HG03139 (cell line): Measurements from ENCODE around the gene LRRTM3.

ENCODE experiments used
- ATAC-seq: cut with Tn5 transposase; IDR thresholded peaks from one replicate; pipeline ENCODE4 v1.9.1; 2021; ENCODE audit not compliant: unreplicated experiment

Gene LRRTM3

GRCh38 chr10:66931949-66932343, 6.1 kb downstream of the LRRTM3 start:
- no peak for ATAC-seq

DNA sequence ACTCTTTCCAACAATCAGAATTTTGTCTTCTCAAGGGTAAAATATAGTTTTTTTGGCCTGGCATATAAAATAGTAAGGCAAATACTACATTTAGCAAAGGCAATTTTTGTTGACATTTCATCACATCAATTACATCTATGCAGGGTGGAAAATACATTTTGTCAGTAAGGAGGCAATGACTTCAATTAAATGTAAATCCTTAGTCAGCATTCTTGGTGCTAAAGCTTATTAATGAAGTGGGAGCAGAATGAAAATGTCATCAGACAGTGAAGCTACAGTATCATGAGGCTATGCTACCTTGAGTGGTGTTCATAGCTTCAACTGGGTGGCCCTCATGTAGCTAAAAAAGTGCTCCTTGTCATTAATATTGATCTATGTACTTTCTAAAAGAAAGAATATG, 8.9 kb downstream of the LRRTM3 start:
- ATAC-seq = no peak

DNA sequence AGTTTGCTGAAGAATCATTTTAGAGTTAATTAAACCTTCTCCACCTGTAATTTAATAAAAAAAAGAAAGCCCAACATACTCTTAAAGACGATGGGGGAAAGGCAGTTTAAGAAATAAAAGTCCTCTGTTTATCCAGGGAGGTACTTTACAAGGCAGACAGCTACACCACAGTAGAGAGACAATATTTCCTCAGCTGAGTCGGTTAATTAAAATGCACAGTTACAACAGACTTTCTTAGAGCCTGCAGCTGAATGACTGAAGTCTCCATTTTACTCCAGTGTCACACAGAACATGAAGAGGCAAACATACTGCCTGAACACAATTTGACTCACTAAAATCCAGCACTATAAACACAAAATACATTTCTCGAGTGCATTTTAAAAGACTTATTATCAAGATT, 15.1 kb downstream of the LRRTM3 start:
- ATAC-seq = no peak

- ATAC-seq = no peak
Measured at GRCh38 chr10:66941491-66941890, 15.7 kb downstream of the LRRTM3 start.

GRCh38 chr10:66942407-66942806, 16.6 kb downstream of the LRRTM3 start:
- no peak for ATAC-seq

- no peak for ATAC-seq
Measured at GRCh38 chr10:66943590-66943989, 17.8 kb downstream of the LRRTM3 start.

- no peak for ATAC-seq
Measured at GRCh38 chr10:66951896-66952295, 26.1 kb downstream of the LRRTM3 start.

- ATAC-seq = no peak
Measured at GRCh38 chr10:66958466-66958865, 32.6 kb downstream of the LRRTM3 start.

GRCh38 chr10:66964946-66965345, 39.1 kb downstream of the LRRTM3 start:
- ATAC-seq = no peak

DNA sequence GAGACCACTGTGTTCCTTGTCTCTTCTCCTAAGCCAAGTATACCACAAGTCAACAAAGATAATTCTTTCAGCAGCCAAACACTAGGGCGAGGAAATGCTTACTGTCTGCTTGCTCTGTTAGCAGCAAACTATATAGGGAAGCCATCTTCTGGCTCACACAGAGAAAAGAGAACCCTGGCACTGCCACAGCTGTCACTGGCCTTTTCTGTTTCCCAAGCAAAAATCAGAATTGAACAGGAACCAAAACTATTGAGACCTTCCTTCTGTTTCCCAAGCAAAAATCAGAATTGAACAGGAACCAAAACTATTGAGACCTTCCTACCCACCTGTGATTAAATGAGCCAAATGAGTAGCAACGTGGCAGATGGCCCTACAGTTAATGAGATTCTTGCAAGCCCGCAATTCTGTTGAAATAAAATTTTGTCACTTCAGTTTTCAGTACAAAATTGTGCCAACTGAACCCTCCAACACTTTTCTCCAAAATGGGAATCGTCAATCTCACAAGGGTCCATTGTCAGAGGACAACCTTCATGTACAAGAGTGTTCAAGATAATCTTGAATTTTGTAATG, 54.5 kb downstream of the LRRTM3 start:
- no peak for ATAC-seq

- ATAC-seq = no peak
Measured at GRCh38 chr10:66981361-66982052, 55.7 kb downstream of the LRRTM3 start.

- no peak for ATAC-seq
Measured at GRCh38 chr10:66982053-66982420, 56.2 kb downstream of the LRRTM3 start.

DNA sequence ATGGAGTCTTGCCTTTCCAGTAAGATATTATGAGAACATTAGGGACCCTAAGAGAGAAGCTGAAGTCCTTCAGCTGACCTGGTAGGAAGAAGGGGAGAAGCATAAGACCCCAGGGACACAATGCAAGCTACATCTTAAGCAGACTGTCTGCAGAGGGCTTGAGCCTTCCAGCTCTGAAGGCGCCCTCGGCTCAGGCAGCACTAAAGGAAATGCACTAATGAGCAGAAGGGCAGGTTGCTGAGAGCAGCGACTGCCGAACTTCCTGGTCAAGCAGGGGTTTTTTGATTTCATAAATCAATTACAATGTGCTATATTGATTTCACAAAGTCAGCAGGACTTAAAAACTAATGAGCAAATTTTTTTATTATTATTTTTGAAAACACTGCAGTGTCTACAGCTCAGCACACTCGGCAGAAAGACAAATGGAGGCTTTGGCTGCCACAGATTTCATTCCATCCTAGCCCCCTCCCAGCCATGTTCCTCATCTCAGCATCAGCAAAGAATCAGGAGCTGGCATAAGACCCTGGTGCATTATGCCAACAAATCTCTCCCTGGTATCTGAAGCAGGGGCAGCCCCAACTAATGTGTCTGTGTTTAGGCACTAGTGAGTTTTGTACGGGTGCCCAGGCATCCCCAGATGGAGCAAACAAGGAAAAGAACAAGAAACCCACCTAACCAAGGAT, 57.1 kb downstream of the LRRTM3 start:
- no peak for ATAC-seq

DNA sequence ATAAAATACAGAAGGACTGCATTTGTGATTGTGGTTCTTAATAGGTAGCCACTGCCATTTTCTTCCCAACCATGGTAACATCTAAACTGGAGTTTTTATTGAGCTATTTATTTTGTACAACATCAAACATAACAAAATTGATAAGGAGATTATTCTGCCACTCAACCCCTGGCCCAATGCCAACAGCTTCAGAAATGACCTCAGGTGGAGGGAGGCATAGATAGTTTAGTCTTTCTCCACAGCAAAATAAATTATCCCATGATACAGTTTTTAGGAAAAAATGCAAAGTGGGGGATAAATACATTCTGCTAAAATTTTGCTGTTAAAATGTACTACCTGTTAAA, 57.6 kb downstream of the LRRTM3 start:
- no peak for ATAC-seq

- ATAC-seq = no peak
Measured at GRCh38 chr10:66990143-66990830, 64.5 kb downstream of the LRRTM3 start.

DNA sequence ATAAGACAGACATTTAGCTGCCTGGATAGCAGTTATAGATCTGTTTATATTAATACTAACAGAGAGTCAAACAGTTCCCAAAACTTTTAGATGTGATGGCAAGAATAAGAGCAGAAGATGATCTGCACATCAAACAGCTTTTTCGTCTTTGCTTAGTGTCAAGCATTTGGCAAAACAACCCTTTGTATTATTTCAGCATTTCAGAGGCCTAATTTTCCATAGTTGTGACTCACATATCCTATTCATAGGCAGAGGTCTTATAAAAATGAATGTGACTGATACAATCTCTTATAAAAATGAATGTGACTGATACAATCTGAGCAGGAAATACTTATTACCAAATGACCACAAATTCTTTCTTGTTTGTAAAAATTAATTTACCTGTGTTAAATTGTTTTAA, 71.2 kb downstream of the LRRTM3 start:
- no peak for ATAC-seq

DNA sequence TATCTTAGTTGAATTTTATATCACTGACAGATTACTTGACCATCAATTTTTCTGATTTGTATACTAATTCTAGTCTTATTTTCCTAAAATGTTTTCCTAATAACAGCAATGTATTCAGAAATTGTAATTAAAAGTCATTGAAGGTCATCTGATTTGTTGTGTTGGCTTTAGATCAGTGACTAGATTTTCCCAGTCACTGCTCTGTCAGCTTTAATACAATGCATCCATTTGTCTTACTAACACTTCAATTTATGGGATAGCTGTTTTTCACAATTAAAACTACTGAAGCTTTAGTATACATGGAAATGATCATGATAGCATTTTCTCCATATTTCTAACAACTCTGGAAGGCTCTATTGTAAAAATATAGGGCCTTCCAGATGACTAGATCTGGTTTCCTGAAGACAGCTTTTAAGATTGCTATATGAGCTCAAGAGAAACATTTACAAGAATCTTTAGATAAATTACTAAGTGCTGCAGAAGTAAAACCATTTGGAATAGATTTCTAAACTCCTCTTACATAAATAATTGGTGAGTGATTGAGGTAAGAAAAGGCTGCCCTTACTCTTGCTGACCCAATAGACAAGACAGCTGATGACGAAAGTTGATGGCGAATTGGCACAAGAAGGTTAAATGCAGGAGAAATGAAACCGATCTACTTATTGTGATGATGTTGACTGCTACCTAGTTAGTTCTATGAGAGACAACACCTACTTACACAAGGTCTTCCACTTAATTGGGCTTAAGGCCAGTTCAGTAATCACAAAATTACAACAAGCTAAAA, 74.1 kb downstream of the LRRTM3 start:
- ATAC-seq = no peak

DNA sequence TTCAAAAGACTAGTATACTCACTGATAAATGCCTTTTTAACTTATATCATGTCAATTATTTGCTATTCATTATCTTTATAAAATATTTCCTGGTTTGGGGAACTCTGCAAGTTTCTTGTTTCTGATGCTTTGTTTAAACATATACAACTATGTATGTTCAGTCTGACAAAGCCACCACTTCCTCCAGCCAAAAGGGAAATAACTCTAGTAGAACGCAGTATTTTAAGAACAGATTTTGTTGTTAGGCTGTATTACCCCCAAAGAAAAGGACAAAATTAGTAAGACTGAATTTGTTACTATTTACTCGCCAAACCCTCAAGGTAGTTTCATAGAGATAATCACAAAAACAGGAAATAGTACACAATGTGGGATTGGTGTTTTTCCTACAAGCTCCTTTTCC, 78.9 kb downstream of the LRRTM3 start:
- no peak for ATAC-seq

- no peak for ATAC-seq
Measured at GRCh38 chr10:67005981-67006380, 80.1 kb downstream of the LRRTM3 start.

DNA sequence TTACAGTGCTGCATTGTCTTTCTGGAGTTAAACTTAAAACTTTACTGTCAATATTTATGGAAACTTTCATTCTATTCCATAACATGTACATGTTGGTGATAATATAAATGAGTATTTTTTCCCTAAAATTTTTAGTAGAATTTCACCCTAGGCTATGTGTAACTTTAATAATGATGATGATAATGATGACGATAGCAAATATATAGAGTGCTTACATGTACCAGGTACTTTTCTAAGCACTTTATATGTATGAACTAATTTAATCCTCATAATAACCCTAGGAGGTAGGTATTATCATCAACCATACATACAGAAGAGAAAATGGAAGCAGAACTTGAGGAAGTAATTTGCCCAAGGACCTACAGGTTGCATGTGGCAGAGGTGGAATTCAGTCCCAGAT, 85.6 kb downstream of the LRRTM3 start:
- no peak for ATAC-seq

DNA sequence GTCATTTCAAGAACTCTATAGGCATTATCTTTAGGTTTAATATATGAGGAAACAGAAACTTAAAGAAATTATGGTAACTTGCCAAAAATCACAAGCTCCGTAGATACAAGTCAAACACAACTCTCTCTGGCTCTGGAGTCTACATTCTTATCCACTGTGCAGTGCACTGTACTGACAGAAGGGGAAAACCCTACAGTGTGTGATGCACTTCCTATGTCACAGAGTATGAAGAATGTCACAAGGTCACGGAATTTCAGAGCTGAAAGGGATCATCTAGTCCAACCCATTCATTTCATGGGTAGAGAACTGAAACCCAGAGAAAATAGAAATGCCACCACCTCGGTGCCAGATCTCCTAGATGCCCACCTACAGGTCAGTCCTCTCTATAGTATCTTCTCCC, 86.1 kb downstream of the LRRTM3 start:
- ATAC-seq = no peak
